Sigmoid colon (tissue), 4 donors: ENCODE results near the gene MAGEF1.

Source experiments
- EP300 ChIP-seq, 4 donors: sonication (generic); formaldehyde crosslinking; IDR thresholded peaks; one replicate each; pipeline ENCODE4 v1.6.1; 2017; ENCODE audit warnings: antibody characterized with exemption in 4 of 4
- POLR2A ChIP-seq, 2 donors: fragments of 450-650 bp; IDR thresholded peaks; one replicate each; pipeline ENCODE4 v1.6.1; 2016; ENCODE audit warnings: antibody characterized with exemption in 2 of 2, mild to moderate bottlenecking in 2 of 2, moderate library complexity in 2 of 2
- POLR2AphosphoS5 ChIP-seq, 4 donors: sonication (generic); formaldehyde crosslinking; IDR thresholded peaks; one replicate each; pipeline ENCODE4 v1.6.1; 2017; ENCODE audit warnings: antibody characterized with exemption in 4 of 4
- TF ChIP-seq, protein P1 (sequence below), 4 experiments: fragments of 450-650 bp in 3 of 4; fragments of 200-600 bp in 1 of 4; IDR thresholded peaks; one replicate each; pipeline ENCODE4 v1.5.1; 2016 to 2019; ENCODE audit warnings: antibody characterized with exemption in 4 of 4, mild to moderate bottlenecking in 3 of 4, moderate library complexity in 2 of 4

DNA sequence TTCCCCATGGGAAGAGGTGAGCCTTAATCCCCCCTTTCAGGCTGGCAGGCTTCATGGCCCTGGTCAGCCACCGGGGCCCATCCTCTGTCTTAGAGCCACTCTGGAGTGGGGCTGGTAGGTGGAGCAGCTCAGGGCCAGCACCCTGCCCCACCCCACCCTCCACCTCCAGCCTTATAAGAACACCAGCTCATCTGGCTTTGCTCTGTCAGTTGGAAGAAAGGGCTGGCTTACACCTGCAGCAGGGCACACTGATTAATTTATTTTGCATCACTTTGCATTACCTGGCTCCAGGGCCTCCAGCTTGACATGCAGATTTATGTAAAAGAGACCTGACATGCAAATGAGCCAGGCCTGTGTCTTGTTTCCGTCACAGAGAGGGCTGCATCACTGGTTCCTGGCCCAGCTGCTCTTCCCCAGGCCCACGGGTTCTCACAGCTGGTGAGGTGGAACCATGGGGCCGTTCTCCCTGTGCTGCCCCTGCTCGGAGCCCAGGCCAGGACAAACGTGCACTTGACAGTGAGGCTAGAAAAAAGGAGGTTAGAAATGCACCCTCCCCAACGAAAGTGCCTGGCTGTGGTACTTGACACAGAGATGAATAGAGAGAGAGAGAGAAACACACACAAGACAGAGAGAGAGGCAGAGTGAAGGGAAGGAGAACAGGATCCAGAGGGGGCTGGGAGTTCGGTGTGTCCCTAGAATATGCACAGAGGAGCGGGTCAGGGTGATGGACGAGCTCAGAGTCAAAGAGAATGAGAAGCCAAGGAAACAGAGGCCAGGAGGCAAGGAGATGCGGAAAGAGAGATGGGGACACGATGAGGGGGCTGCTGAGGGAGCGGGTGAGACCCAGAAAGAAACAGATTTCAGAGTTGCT, 44.5 kb upstream of the MAGEF1 start:
- TF ChIP-seq POLR2A (IDR thresholded peaks at IDR 0.05) = no peak
- TF ChIP-seq, protein P1, sequence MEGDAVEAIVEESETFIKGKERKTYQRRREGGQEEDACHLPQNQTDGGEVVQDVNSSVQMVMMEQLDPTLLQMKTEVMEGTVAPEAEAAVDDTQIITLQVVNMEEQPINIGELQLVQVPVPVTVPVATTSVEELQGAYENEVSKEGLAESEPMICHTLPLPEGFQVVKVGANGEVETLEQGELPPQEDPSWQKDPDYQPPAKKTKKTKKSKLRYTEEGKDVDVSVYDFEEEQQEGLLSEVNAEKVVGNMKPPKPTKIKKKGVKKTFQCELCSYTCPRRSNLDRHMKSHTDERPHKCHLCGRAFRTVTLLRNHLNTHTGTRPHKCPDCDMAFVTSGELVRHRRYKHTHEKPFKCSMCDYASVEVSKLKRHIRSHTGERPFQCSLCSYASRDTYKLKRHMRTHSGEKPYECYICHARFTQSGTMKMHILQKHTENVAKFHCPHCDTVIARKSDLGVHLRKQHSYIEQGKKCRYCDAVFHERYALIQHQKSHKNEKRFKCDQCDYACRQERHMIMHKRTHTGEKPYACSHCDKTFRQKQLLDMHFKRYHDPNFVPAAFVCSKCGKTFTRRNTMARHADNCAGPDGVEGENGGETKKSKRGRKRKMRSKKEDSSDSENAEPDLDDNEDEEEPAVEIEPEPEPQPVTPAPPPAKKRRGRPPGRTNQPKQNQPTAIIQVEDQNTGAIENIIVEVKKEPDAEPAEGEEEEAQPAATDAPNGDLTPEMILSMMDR (IDR thresholded peaks at IDR 0.05) = no peak
- TF ChIP-seq POLR2AphosphoS5 (IDR thresholded peaks at IDR 0.05) = no peak
- TF ChIP-seq EP300 (IDR thresholded peaks at IDR 0.05) = no peak
